Lung (tissue), 12 donors: Measurements from ENCODE around the gene SLC17A7. TPM values are rescaled to one million over a fixed set of nuclear protein-coding genes. Genes with fewer than 3 reads are reported as not detected.

Source experiments
- ATAC-seq: fragments of 200-7000 bp; cut with Tn5 transposase; one replicate; pipeline ENCODE4 v1.9.1; 2020; ENCODE audit warnings: moderate number of reproducible peaks; ENCODE audit not compliant: insufficient read depth, low FRiP score
- DNase-seq, 3 donors: peaks; one replicate each; pipeline ENCODE4 v3.0.0-alpha.2; 2013 to 2017
- H3K27ac ChIP-seq, 2 donors: one replicate each; pipeline ENCODE4 v1.5.1; 2013; ENCODE audit warnings: mild to moderate bottlenecking in 2 of 2, moderate library complexity in 2 of 2, control low read depth in 1 of 2, inconsistent platforms in 1 of 2, low read depth in 1 of 2, low read length in 1 of 2
- H3K27me3 ChIP-seq, 3 donors: one replicate each; pipeline ENCODE4 v1.5.1; 2013; ENCODE audit warnings: low read length in 2 of 3; ENCODE audit not compliant: control insufficient read depth in 3 of 3, insufficient read depth in 3 of 3
- H3K36me3 ChIP-seq, 4 donors: one replicate each; pipeline ENCODE4 v1.5.1; 2013; ENCODE audit warnings: low read length in 4 of 4, mild to moderate bottlenecking in 1 of 4, moderate library complexity in 1 of 4; ENCODE audit not compliant: control insufficient read depth in 4 of 4, insufficient read depth in 4 of 4
- H3K4me1 ChIP-seq, 5 donors: one replicate each; pipeline ENCODE4 v1.5.1; 2013; ENCODE audit warnings: low read length in 5 of 5, mild to moderate bottlenecking in 2 of 5, moderate library complexity in 1 of 5; ENCODE audit not compliant: control insufficient read depth in 5 of 5, insufficient read depth in 5 of 5
- H3K4me3 ChIP-seq: one replicate; pipeline ENCODE4 v1.5.1; 2013; ENCODE audit warnings: mild to moderate bottlenecking, control low read depth, moderate library complexity
- H3K9ac ChIP-seq, 2 donors: one replicate each; pipeline ENCODE4 v1.5.1; 2013; ENCODE audit warnings: low read length in 2 of 2, control low read depth in 1 of 2; ENCODE audit not compliant: insufficient read depth in 1 of 2
- H3K9me3 ChIP-seq, 4 donors: one replicate each; pipeline ENCODE4 v1.5.1; 2013; ENCODE audit warnings: low read length in 3 of 4, mild to moderate bottlenecking in 1 of 4, moderate library complexity in 1 of 4; ENCODE audit not compliant: control insufficient read depth in 4 of 4, insufficient read depth in 3 of 4
- WGBS, 2 donors: extraction: QIAGEN DNeasy Blood & Tissue Kit; methylation state at CpG; one replicate each; pipeline ENCODE4 v1.1.7; 2013; 5-methylcytosine and 5-hydroxymethylcytosine counted together
- polyA plus RNA-seq, 2 donors: library from polyadenylated mRNA; stranded (reverse); fragments of 200-250 nt; gene quantifications; one replicate each; pipeline ENCODE4 v1.2.1, GENCODE V29; 2013
- total RNA-seq, 2 donors: library from RNA; depleted of rRNA in 1 of 2; stranded (reverse); fragments of >200 nt in 1 of 2; gene quantifications; one replicate each; pipeline ENCODE4 v1.2.1, GENCODE V29; 2014 to 2021
- TF ChIP-seq, protein P1 (sequence below): IDR thresholded peaks from 2 replicates; pipeline ENCODE4 v1.5.1; 2012; ENCODE audit warnings: mild to moderate bottlenecking; ENCODE audit errors: control extremely low read depth, extremely low read depth
- donor health status: control.
- donor health status: control.
- donor health status: Bipolar disorder and iron deficiency.
- donor health status: healthy.
- donor health status: DM: yes; HTN: yes; CAD: no.

Gene SLC17A7
- total and polyA plus RNA-seq, 4 donors = 0.10 to 0.51 (median 0.30) TPM

DNA sequence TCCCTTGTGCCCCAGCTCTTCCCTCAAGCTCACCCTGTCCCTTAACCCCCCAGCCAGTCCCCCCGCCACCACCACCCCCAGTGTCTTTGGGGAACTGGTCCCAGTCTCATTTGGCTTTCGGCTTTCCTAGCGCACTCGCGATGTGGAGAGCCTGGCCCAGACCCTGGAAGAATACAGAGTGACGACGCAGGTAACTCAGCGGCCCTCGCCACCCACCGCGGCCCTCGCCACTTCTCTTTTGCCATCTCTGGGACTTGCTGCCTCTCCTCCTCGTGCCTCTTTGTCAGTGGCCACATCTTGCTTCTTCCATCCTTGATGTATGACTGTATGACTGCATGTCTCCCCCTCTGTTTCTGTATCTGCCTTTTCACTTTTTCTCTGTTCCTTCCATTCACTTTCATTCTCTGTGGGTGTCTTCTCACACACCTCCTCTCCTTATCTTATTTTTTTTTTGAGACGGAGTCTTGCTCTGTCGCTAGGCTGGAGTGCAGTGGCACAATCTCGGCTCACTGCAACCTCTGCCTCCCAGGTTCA, 33.8 kb downstream of the SLC17A7 start:
- ATAC-seq (no peak), DNase-seq (no peak)
- 88 to 94% methylated on average over 16 of the region's 16 CpGs for WGBS, 2 donors
- TF ChIP-seq, protein P1, sequence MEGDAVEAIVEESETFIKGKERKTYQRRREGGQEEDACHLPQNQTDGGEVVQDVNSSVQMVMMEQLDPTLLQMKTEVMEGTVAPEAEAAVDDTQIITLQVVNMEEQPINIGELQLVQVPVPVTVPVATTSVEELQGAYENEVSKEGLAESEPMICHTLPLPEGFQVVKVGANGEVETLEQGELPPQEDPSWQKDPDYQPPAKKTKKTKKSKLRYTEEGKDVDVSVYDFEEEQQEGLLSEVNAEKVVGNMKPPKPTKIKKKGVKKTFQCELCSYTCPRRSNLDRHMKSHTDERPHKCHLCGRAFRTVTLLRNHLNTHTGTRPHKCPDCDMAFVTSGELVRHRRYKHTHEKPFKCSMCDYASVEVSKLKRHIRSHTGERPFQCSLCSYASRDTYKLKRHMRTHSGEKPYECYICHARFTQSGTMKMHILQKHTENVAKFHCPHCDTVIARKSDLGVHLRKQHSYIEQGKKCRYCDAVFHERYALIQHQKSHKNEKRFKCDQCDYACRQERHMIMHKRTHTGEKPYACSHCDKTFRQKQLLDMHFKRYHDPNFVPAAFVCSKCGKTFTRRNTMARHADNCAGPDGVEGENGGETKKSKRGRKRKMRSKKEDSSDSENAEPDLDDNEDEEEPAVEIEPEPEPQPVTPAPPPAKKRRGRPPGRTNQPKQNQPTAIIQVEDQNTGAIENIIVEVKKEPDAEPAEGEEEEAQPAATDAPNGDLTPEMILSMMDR = no peak
- no peaks in the 10 kb centered on the region for H3K9me3 ChIP-seq
- no peaks in the 10 kb centered on the region for H3K36me3 ChIP-seq
- H3K4me3 ChIP-seq = no peak overlapping the region
- peaks cover 0 to 3% (median 0%) of the 10 kb centered on the region in 5 donors for H3K4me1 ChIP-seq
- no peaks in the 10 kb centered on the region for H3K27me3 ChIP-seq
- no peak overlapping the region for H3K27ac ChIP-seq
- H3K9ac ChIP-seq = no peak overlapping the region

DNA sequence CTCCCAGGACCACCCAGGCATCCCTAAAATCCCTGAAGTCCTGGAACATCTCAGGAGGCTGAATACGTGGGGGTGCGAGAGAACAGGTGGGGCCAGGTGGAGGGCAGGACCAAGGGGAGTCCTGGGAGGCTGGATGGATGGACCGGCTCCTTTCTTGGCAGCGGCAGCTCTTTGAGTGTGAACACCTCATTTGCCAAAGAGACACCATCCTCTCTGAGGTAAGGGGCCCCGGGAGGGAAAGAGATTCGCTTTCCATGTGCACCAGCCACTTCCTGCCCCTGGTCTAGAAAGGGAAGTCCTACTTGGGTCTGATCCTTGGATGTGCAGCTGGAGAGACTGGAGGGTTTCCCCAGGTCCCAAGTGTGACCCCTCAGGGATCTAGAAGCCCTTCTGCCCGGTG, 34.2 kb downstream of the SLC17A7 start:
- DNase-seq = no peak
- TF ChIP-seq, protein P1 = no peak
- WGBS, 2 donors = 68 to 72% methylated on average over 7 of the region's 7 CpGs
- no peaks in the 10 kb centered on the region for H3K9me3 ChIP-seq
- H3K4me1 ChIP-seq = peaks cover 0 to 3% (median 0%) of the 10 kb centered on the region in 5 donors
- no peak overlapping the region for H3K4me3 ChIP-seq
- no peak for ATAC-seq
- H3K36me3 ChIP-seq = no peaks in the 10 kb centered on the region
- H3K27ac ChIP-seq = no peak overlapping the region
- no peak overlapping the region for H3K9ac ChIP-seq
- H3K27me3 ChIP-seq = no peaks in the 10 kb centered on the region

DNA sequence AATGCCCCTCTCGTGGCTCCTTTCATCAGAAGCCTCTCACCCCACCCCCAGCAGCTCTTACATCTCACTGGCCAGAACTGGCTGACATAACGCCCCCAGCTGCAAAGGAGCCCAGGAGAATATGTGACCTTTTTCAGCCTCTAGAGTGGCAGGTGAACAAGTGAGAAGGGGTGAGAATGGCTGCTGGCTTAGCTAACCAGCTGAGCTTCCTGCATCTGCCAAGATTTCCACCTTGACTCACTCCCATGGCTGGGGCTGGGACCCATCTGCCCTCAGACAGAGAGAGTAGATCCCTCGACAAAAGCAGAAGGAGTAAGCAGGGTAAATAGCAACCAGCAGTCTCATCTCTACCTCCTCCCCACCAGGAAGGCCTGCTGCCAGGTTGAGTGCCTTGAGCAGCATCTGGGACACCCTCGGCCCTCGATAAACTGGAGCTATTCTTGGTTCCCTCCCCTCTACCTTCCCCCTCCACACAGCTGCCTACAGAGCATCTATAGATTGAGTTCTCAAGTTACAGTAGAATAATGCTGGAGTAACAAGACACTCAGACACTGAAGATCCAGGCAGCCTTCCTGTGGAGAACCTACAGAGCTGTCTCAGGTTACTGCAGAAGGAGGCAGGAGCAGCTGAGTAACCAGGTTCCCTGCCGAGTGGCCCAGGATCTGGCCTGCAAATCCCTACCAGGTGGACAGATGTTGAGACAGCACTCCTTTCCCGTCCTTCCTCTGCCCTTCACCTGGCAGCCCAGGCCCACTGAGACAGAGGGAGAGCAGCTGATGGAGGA, 37.7 kb downstream of the SLC17A7 start:
- Histone ChIP-seq H3K9ac (no peak overlapping the region), H3K27me3 (no peaks in the 10 kb centered on the region), H3K36me3 (no peaks in the 10 kb centered on the region), H3K9me3 (no peaks in the 10 kb centered on the region), H3K27ac (no peak overlapping the region), H3K4me1 (no peaks in the 10 kb centered on the region), H3K4me3 (no peak overlapping the region)
- ATAC-seq = peak; percentile 27
- WGBS, 2 donors = 59 to 62% methylated on average over 7 of the region's 7 CpGs
- no peak for DNase-seq
- TF ChIP-seq, protein P1 = no peak
